Measurements from ENCODE around the gene LTBP2.

DNA sequence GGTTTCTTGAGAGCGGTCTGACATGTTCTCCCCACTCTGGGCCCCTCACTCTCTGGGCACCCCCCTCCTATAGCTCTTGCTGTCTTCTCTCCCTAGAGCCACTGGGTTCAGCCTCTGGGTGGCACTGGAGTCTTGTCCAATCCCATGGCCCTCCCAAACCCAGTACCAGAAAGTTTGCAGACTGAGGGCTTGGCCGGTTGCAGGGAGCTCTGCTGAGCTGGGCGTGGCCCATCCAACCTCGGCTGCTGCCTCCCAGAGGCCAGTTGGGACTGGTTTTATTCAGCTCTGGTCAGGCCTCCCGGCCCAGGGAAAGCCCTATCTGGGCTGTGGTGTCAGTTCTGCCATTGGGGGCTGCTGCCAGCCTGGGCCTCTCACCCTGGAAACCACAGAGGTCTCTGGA, 80.6 kb downstream of the LTBP2 start:
- TF ChIP-seq, protein P1, sequence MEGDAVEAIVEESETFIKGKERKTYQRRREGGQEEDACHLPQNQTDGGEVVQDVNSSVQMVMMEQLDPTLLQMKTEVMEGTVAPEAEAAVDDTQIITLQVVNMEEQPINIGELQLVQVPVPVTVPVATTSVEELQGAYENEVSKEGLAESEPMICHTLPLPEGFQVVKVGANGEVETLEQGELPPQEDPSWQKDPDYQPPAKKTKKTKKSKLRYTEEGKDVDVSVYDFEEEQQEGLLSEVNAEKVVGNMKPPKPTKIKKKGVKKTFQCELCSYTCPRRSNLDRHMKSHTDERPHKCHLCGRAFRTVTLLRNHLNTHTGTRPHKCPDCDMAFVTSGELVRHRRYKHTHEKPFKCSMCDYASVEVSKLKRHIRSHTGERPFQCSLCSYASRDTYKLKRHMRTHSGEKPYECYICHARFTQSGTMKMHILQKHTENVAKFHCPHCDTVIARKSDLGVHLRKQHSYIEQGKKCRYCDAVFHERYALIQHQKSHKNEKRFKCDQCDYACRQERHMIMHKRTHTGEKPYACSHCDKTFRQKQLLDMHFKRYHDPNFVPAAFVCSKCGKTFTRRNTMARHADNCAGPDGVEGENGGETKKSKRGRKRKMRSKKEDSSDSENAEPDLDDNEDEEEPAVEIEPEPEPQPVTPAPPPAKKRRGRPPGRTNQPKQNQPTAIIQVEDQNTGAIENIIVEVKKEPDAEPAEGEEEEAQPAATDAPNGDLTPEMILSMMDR (IDR thresholded peaks at IDR 0.05; ENCODE audit: poor library complexity, severe bottlenecking) = no peak
- no peak for TF ChIP-seq RAD21 (conservative IDR thresholded peaks at IDR 0.05)
- TF ChIP-seq, protein P2, sequence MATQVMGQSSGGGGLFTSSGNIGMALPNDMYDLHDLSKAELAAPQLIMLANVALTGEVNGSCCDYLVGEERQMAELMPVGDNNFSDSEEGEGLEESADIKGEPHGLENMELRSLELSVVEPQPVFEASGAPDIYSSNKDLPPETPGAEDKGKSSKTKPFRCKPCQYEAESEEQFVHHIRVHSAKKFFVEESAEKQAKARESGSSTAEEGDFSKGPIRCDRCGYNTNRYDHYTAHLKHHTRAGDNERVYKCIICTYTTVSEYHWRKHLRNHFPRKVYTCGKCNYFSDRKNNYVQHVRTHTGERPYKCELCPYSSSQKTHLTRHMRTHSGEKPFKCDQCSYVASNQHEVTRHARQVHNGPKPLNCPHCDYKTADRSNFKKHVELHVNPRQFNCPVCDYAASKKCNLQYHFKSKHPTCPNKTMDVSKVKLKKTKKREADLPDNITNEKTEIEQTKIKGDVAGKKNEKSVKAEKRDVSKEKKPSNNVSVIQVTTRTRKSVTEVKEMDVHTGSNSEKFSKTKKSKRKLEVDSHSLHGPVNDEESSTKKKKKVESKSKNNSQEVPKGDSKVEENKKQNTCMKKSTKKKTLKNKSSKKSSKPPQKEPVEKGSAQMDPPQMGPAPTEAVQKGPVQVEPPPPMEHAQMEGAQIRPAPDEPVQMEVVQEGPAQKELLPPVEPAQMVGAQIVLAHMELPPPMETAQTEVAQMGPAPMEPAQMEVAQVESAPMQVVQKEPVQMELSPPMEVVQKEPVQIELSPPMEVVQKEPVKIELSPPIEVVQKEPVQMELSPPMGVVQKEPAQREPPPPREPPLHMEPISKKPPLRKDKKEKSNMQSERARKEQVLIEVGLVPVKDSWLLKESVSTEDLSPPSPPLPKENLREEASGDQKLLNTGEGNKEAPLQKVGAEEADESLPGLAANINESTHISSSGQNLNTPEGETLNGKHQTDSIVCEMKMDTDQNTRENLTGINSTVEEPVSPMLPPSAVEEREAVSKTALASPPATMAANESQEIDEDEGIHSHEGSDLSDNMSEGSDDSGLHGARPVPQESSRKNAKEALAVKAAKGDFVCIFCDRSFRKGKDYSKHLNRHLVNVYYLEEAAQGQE (IDR thresholded peaks at IDR 0.05; ENCODE audit: borderline replicate concordance) = no peak

All from neural cell (in vitro differentiated cells).